ENCODE results near the gene PCDHGA1.

GRCh38 chr5:141488591-141489561 is 158.6 kb downstream of the PCDHGA1 start, which contains the start of gene PCDHGC5:
- TF ChIP-seq, protein P1, sequence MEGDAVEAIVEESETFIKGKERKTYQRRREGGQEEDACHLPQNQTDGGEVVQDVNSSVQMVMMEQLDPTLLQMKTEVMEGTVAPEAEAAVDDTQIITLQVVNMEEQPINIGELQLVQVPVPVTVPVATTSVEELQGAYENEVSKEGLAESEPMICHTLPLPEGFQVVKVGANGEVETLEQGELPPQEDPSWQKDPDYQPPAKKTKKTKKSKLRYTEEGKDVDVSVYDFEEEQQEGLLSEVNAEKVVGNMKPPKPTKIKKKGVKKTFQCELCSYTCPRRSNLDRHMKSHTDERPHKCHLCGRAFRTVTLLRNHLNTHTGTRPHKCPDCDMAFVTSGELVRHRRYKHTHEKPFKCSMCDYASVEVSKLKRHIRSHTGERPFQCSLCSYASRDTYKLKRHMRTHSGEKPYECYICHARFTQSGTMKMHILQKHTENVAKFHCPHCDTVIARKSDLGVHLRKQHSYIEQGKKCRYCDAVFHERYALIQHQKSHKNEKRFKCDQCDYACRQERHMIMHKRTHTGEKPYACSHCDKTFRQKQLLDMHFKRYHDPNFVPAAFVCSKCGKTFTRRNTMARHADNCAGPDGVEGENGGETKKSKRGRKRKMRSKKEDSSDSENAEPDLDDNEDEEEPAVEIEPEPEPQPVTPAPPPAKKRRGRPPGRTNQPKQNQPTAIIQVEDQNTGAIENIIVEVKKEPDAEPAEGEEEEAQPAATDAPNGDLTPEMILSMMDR (optimal IDR thresholded peaks at IDR 0.05 in 1 of 3, IDR thresholded peaks at IDR 0.05 in 1 of 3, conservative IDR thresholded peaks at IDR 0.05 in 1 of 3; ENCODE audit: extremely low read depth in 1 of 3, insufficient read depth in 2 of 3, low read length in 3 of 3): no peak
- no peak for TF ChIP-seq EZH2 (IDR thresholded peaks at IDR 0.05; ENCODE audit: low read length)

All from keratinocyte (primary cell).